Upper lobe of right lung (tissue), 1 donor: ENCODE results near the gene TMOD1. TPM values are rescaled to one million over a fixed set of nuclear protein-coding genes. Genes with fewer than 3 reads are reported as not detected.
A peak's percentile ranks its signal among the peaks of the same experiment; 100 is the strongest.
"Not testable (repeated sequence)": the region's sequence is repeated elsewhere in the genome, so short reads cannot be mapped to it uniquely, and the experiment has no call there.

Experiments used
- ATAC-seq: fragments of 200-7000 bp; cut with Tn5 transposase; one replicate; pipeline ENCODE4 v1.9.1; 2020; ENCODE audit warnings: mild to moderate bottlenecking, moderate library complexity
- DNase-seq: peaks from one replicate; pipeline ENCODE4 v3.0.0-alpha.2; 2020
- H3K27ac ChIP-seq: fragments of 200-600 bp; one replicate; pipeline ENCODE4 v1.8.0; 2022
- H3K27me3 ChIP-seq: fragments of 200-600 bp; one replicate; pipeline ENCODE4 v1.8.0; 2022; ENCODE audit warnings: mild to moderate bottlenecking
- H3K36me3 ChIP-seq: fragments of 200-600 bp; one replicate; pipeline ENCODE4 v1.8.0; 2022
- H3K4me1 ChIP-seq: fragments of 200-600 bp; one replicate; pipeline ENCODE4 v1.8.0; 2022
- H3K4me3 ChIP-seq: fragments of 200-600 bp; one replicate; pipeline ENCODE4 v1.8.0; 2022; ENCODE audit warnings: mild to moderate bottlenecking
- H3K9me3 ChIP-seq: fragments of 200-600 bp; one replicate; pipeline ENCODE4 v1.8.0; 2022
- intact Hi-C: fragments of 100-400 bp; cut with DNase I; formaldehyde crosslinking; loops from one replicate; pipeline ENCODE4 v1.11.0; 2022
- total RNA-seq: library from RNA; stranded (reverse); fragmentation: NEBNext Ultra II Directional; extraction: Animal tissue kit (Norgen Biotek cat#: 25700); gene quantifications from one replicate; pipeline ENCODE4 v1.2.1, GENCODE V29; 2021
- TF ChIP-seq, protein P1 (sequence below): fragments of 200-600 bp; IDR thresholded peaks from one replicate; pipeline ENCODE4 v1.8.0; 2022; ENCODE audit warnings: antibody characterized with exemption
- donor health status: DM: no; HTN: yes; CAD: no; lungs with severe emphysema.

Gene TMOD1
- total RNA-seq, 1 donor from 2014 or later, result 11.3 TPM

DNA sequence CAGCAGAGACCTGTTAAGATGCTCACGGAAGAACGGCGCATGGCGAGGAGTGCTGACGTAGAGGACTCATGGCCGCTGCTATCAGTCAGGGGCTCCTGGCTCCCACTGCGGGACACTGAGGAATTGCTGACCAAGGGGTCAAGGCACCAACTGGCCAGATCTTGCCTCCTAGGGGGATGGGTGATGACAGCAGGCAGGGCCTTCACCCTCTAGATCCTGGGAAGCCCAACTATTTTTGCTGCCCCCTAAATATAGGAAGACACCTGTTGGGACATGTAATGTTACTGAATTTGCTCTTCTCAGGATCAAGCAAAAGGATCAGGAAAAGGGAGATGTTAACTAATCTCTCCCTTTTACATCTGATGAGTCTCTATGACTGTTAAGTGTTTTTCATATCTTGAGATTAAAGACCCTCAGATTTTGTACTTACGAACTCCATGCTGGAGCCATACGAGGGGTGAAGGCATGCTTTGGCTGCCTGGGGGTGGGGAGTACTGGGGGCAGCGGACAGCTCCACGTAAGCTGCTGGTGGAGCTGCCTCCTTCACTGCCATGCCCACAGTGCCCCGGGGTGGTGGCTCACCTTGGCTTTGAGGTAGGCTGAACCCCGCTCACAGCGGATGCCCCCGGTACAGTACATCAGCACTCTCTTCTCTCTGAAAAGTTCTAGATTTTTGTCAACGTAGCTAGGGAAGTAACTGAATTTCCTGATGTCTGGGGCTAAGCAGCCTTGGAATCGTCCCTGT lies 103.6 kb downstream of the TMOD1 start:
- ATAC-seq, result no peak
- TF ChIP-seq, protein P1, sequence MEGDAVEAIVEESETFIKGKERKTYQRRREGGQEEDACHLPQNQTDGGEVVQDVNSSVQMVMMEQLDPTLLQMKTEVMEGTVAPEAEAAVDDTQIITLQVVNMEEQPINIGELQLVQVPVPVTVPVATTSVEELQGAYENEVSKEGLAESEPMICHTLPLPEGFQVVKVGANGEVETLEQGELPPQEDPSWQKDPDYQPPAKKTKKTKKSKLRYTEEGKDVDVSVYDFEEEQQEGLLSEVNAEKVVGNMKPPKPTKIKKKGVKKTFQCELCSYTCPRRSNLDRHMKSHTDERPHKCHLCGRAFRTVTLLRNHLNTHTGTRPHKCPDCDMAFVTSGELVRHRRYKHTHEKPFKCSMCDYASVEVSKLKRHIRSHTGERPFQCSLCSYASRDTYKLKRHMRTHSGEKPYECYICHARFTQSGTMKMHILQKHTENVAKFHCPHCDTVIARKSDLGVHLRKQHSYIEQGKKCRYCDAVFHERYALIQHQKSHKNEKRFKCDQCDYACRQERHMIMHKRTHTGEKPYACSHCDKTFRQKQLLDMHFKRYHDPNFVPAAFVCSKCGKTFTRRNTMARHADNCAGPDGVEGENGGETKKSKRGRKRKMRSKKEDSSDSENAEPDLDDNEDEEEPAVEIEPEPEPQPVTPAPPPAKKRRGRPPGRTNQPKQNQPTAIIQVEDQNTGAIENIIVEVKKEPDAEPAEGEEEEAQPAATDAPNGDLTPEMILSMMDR, result no peak
- intact Hi-C loops, result no loop called here
- no peaks in the 10 kb centered on the region for H3K4me1 ChIP-seq
- H3K27ac ChIP-seq, result no peak overlapping the region
- H3K27me3 ChIP-seq, result no peaks in the 10 kb centered on the region
- no peaks in the 10 kb centered on the region for H3K9me3 ChIP-seq
- H3K36me3 ChIP-seq, result peaks cover 83% of the 10 kb centered on the region
- no peak overlapping the region for H3K4me3 ChIP-seq
- no peak for DNase-seq

DNA sequence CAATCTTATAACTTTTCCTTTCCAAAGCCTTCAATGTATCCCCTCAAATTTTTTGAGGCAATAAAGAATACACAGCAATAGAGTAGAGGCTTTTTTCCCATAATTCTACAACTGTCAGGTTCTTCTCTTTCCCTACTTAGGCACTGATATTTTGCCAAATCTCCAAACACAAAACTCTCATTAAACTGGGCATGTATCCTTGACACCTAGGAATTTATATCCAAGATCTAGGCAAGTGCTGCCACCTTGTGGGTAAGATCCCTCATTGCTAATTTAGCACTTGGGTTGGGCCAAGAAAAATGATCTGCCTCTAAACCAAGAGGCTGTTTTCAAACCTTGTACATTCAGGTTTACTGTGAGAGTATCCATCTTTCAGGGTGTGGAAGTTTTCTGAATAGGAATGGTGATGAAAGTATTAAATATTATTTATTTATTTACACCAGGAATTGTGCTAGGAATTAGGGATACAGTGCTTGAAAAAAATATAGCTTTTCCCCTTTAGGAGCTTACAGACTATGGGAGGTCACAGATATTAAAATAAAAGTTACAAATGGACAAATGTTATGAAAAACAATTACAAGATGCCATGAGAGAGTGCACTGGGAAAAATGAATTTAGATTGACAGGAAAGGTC lies 114.1 kb downstream of the TMOD1 start:
- H3K27me3 ChIP-seq, result no peaks in the 10 kb centered on the region
- H3K9me3 ChIP-seq, result no peaks in the 10 kb centered on the region
- no peak overlapping the region for H3K4me3 ChIP-seq
- no peak overlapping the region for H3K27ac ChIP-seq
- ATAC-seq (peak; percentile 91), DNase-seq (no peak)
- peaks cover 41% of the 10 kb centered on the region for H3K36me3 ChIP-seq
- intact Hi-C loops, result loop anchor here (10.0 kb wide), 1 partner anchor 221 kb away; no protein-coding TSS in a partner anchor
- TF ChIP-seq, protein P1, result peak; percentile 84
- no peaks in the 10 kb centered on the region for H3K4me1 ChIP-seq

DNA sequence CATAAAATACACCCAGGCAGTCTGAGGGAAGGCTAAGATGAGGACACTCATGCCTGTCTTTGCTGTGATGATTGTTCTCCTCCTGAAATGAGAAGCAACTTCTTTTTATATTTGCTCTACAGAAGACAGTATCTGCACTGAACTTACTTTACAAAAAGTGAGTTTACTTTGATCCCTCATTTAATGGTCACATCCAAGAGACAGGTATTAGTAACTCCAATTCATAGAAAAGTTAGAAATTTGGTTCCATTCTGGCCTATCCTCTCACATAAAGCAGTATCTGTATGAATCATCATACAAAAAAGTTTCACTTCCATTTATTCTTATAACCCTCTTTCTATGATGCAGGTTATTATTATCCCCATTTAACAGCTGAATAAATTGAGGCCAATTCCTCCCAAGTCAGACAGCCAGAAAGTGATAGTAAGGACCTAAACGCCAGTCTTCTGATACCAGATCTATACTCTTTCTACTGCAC lies 116.5 kb downstream of the TMOD1 start:
- Histone ChIP-seq H3K4me1 (no peaks in the 10 kb centered on the region), H3K27me3 (no peaks in the 10 kb centered on the region), H3K4me3 (no peak overlapping the region), H3K36me3 (peaks cover 33% of the 10 kb centered on the region), H3K9me3 (no peaks in the 10 kb centered on the region), H3K27ac (no peak overlapping the region)
- intact Hi-C loops, result loop anchor here (10.0 kb wide), 1 partner anchor 223 kb away; no protein-coding TSS in a partner anchor
- DNase-seq, result no peak
- TF ChIP-seq, protein P1, result no peak
- no peak for ATAC-seq

DNA sequence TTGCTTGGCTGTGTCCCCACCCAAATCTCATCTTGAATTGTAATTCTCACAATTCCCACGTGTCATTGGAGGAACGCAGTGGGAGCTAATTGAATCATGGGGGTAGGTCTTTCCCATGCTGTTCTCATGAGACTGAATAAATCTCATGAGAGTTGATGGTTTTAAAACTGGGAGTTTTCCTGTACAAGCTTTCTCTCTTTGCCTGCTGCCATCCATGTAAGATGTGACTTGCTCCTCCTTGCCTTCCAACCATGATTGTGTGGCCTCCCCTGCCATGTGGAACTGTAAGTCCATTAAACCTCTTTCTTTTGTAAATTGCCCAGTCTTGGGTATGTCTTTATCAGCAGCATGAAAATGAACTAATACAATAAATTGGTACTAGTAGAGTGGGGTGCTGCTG lies 118.6 kb downstream of the TMOD1 start:
- DNase-seq, H3K4me1 ChIP-seq, H3K9me3 ChIP-seq, H3K27me3 ChIP-seq, intact Hi-C loops, H3K4me3 ChIP-seq, H3K27ac ChIP-seq, ATAC-seq: not testable (repeated sequence)
- peaks cover 50% of the 10 kb centered on the region for H3K36me3 ChIP-seq

DNA sequence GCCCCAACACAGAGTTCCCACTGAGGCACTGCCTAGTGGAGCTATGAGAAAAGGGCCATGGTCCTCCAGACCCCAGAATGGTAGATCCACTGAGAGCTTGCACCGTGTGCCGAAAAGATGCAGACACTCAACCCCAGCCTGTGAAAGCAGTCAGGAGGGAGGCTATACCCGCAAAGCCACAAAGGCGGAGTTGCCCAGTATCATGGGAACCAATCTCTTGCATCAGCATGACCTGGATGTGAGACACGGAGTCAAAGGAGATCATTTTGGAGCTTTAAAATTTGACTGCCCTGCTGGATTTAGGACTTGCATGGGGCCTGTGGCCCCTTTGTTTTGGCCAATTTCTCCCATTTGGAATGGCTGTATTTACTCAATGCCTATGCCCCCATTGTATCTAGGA lies 121.0 kb downstream of the TMOD1 start:
- peaks cover 44% of the 10 kb centered on the region for H3K36me3 ChIP-seq
- DNase-seq, ATAC-seq, H3K4me1 ChIP-seq, intact Hi-C loops, H3K27ac ChIP-seq, H3K9me3 ChIP-seq, H3K4me3 ChIP-seq, H3K27me3 ChIP-seq: not testable (repeated sequence)

DNA sequence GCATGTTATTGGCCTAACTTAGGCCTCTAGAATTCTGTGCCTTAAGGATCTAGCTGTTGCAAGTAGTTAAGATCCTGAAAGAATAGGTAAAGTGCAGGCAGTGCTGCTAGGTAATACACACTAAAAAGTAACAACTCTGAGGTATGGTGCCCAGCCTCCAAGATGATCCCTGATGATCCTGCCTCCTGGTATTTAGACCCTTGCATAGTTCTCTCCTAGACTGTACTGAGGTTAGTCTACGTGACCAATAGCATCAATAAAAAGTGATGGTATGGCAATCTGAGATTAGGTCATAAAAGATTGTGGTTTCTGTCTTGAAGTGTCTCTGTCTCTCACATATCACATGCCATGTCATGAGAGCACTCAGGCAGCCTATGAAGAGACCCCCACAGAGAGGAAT lies 122.5 kb downstream of the TMOD1 start:
- Histone ChIP-seq H3K4me1 (peaks cover 4% of the 10 kb centered on the region), H3K9me3 (no peaks in the 10 kb centered on the region), H3K27me3 (no peaks in the 10 kb centered on the region), H3K4me3 (no peak overlapping the region), H3K27ac (no peak overlapping the region), H3K36me3 (peaks cover 39% of the 10 kb centered on the region)
- DNase-seq (no peak), ATAC-seq (no peak)
- TF ChIP-seq, protein P1, result no peak
- intact Hi-C loops, result no loop called here
